Lung (tissue), 12 donors: ENCODE data around the gene SEMA6B. TPM values are rescaled to one million over a fixed set of nuclear protein-coding genes. Genes with fewer than 3 reads are reported as not detected.

Experiments
- ATAC-seq: fragments of 200-7000 bp; cut with Tn5 transposase; one replicate; pipeline ENCODE4 v1.9.1; 2020; ENCODE audit warnings: moderate number of reproducible peaks; ENCODE audit not compliant: insufficient read depth, low FRiP score
- DNase-seq, 3 donors: peaks; one replicate each; pipeline ENCODE4 v3.0.0-alpha.2; 2013 to 2017
- H3K27ac ChIP-seq, 2 donors: one replicate each; pipeline ENCODE4 v1.5.1; 2013; ENCODE audit warnings: mild to moderate bottlenecking in 2 of 2, moderate library complexity in 2 of 2, control low read depth in 1 of 2, inconsistent platforms in 1 of 2, low read depth in 1 of 2, low read length in 1 of 2
- H3K27me3 ChIP-seq, 3 donors: one replicate each; pipeline ENCODE4 v1.5.1; 2013; ENCODE audit warnings: low read length in 2 of 3; ENCODE audit not compliant: control insufficient read depth in 3 of 3, insufficient read depth in 3 of 3
- H3K36me3 ChIP-seq, 4 donors: one replicate each; pipeline ENCODE4 v1.5.1; 2013; ENCODE audit warnings: low read length in 4 of 4, mild to moderate bottlenecking in 1 of 4, moderate library complexity in 1 of 4; ENCODE audit not compliant: control insufficient read depth in 4 of 4, insufficient read depth in 4 of 4
- H3K4me1 ChIP-seq, 5 donors: one replicate each; pipeline ENCODE4 v1.5.1; 2013; ENCODE audit warnings: low read length in 5 of 5, mild to moderate bottlenecking in 2 of 5, moderate library complexity in 1 of 5; ENCODE audit not compliant: control insufficient read depth in 5 of 5, insufficient read depth in 5 of 5
- H3K4me3 ChIP-seq: one replicate; pipeline ENCODE4 v1.5.1; 2013; ENCODE audit warnings: mild to moderate bottlenecking, control low read depth, moderate library complexity
- H3K9ac ChIP-seq, 2 donors: one replicate each; pipeline ENCODE4 v1.5.1; 2013; ENCODE audit warnings: low read length in 2 of 2, control low read depth in 1 of 2; ENCODE audit not compliant: insufficient read depth in 1 of 2
- H3K9me3 ChIP-seq, 4 donors: one replicate each; pipeline ENCODE4 v1.5.1; 2013; ENCODE audit warnings: low read length in 3 of 4, mild to moderate bottlenecking in 1 of 4, moderate library complexity in 1 of 4; ENCODE audit not compliant: control insufficient read depth in 4 of 4, insufficient read depth in 3 of 4
- WGBS, 2 donors: extraction: QIAGEN DNeasy Blood & Tissue Kit; methylation state at CpG; one replicate each; pipeline ENCODE4 v1.1.7; 2013; 5-methylcytosine and 5-hydroxymethylcytosine counted together
- polyA plus RNA-seq, 2 donors: library from polyadenylated mRNA; stranded (reverse); fragments of 200-250 nt; gene quantifications; one replicate each; pipeline ENCODE4 v1.2.1, GENCODE V29; 2013
- total RNA-seq, 2 donors: library from RNA; depleted of rRNA in 1 of 2; stranded (reverse); fragments of >200 nt in 1 of 2; gene quantifications; one replicate each; pipeline ENCODE4 v1.2.1, GENCODE V29; 2014 to 2021
- TF ChIP-seq, protein P1 (sequence below): IDR thresholded peaks from 2 replicates; pipeline ENCODE4 v1.5.1; 2012; ENCODE audit warnings: mild to moderate bottlenecking; ENCODE audit errors: control extremely low read depth, extremely low read depth
- donor health status: control.
- donor health status: control.
- donor health status: Bipolar disorder and iron deficiency.
- donor health status: healthy.
- donor health status: DM: yes; HTN: yes; CAD: no.

SEMA6B gene
- total and polyA plus RNA-seq, 4 donors = 3.2 to 38.5 (median 20.1) TPM

DNA sequence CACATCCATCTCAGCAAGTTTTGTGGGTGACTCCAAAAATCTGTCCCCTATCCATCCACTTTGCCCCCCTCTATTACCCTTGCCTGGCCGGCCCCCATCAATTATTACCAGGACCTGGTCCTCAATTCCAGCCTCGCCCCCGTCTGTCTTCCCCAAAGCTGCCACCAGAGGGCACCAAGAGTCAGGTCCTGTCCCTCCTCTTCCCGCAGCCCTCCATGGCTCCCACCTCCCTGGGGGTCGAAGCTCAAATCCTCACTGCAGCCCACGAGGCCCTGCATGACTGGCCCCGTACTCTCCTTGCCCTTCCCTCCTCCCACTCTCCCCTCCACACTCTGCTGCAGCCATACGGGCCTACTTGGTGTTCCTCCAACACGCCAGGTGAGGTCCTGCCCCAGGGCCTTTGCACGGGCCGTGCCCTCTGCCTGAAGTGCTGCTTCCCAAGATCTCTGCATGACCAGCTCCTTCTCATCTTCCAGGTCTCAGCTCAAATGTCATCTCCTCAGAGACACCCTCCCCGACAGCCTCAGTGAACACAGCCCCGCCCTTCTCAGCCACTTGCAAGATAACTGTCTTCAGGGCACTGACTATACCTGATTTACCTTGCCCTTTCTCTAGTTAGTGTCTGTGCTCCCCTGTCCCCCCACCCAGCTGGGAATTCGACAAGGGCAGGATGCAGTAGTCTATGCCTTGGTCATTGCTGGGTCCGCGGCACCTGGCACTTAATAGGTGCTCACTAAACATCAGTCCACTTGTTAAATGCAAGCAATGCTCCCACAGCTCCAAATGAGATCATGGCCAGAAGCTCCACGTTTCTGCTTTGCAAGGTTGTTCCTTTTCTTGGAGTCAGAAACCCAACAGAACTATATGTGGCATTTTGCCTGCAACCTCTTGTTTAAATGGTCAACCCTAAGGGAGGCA lies 16.8 kb upstream of the SEMA6B start:
- no peaks in the 10 kb centered on the region for H3K36me3 ChIP-seq
- ATAC-seq (no peak), DNase-seq (peak in 1 of 3 donors; percentile 57)
- 57 to 59% methylated on average over 17 of the region's 17 CpGs for WGBS, 2 donors
- H3K9ac ChIP-seq = no peak overlapping the region
- H3K9me3 ChIP-seq = peaks cover 0 to 2% (median 0%) of the 10 kb centered on the region in 4 donors
- H3K4me3 ChIP-seq = no peak overlapping the region
- peaks cover 0 to 3% (median 0%) of the 10 kb centered on the region in 5 donors for H3K4me1 ChIP-seq
- H3K27me3 ChIP-seq = peaks cover 3 to 26% (median 21%) of the 10 kb centered on the region in 3 donors
- TF ChIP-seq, protein P1, sequence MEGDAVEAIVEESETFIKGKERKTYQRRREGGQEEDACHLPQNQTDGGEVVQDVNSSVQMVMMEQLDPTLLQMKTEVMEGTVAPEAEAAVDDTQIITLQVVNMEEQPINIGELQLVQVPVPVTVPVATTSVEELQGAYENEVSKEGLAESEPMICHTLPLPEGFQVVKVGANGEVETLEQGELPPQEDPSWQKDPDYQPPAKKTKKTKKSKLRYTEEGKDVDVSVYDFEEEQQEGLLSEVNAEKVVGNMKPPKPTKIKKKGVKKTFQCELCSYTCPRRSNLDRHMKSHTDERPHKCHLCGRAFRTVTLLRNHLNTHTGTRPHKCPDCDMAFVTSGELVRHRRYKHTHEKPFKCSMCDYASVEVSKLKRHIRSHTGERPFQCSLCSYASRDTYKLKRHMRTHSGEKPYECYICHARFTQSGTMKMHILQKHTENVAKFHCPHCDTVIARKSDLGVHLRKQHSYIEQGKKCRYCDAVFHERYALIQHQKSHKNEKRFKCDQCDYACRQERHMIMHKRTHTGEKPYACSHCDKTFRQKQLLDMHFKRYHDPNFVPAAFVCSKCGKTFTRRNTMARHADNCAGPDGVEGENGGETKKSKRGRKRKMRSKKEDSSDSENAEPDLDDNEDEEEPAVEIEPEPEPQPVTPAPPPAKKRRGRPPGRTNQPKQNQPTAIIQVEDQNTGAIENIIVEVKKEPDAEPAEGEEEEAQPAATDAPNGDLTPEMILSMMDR = peak; percentile 29
- H3K27ac ChIP-seq = peak overlapping the region in 1 of 2 donors; percentile 58

DNA sequence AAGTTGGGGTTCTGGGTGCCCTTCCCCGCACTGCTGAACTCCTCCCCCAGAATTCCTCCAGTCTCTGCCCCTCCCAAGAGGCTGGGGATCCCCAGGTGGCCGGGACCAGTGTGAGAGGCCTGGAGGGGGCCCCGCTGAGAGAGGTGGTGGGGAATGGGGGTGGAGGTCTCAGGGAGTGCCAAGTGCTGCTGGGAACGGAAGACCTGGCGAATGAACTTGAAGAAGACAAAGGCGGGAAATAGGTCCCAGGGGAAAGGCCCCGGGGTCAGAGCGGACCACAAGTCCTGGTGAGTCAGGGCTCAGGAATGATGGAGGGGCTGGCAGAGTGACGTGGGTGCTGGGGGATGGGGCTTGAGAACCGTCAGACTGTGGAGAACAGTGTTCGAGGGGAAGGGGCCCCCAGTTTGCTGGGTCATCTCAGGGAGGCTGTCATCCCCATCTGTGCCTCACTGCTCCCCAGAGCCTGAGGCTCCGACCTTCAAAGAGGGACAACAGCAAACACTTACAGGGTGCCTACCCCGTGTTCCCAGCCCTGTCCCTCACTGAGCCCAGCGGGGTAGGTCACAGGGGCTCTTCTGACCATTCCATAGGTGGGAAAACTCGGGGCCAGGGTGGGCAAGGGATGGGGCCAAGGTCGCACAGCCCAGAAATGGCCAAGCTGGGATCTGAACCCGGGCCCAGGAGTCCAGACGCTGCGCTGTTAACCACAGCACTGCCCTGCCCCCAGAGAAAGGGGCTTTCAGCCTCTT lies 16.0 kb upstream of the SEMA6B start:
- Histone ChIP-seq H3K9ac (no peak overlapping the region), H3K4me1 (peaks cover 0 to 3% (median 0%) of the 10 kb centered on the region in 5 donors), H3K4me3 (no peak overlapping the region), H3K27me3 (peaks cover 3 to 25% (median 21%) of the 10 kb centered on the region in 3 donors), H3K27ac (peak overlapping the region; percentile 49 to 72), H3K36me3 (no peaks in the 10 kb centered on the region), H3K9me3 (peaks cover 0 to 2% (median 0%) of the 10 kb centered on the region in 4 donors)
- DNase-seq = peak; percentile 40 to 69 (median 53)
- WGBS, 2 donors = 27 to 28% methylated on average over 19 of the region's 19 CpGs
- ATAC-seq = no peak
- TF ChIP-seq, protein P1 = no peak

DNA sequence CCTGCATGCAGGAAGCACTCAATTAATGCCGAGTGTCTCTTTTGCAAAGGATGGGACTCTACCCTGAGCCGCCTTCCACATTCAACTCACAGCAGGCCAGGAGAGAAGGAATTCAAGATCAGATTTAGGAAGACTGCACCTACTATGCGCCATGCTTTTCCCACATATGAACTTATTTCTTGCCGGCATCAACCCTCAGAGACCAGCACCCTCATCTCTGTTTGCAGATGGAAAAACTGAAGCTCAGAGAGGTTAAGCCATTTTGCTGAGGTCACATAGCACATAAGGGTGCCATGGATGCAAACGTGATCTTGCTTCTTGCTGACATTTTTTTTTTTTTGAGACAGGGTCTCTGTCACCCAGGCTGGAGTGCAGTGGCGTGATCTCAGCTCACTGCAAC lies 14.2 kb upstream of the SEMA6B start:
- H3K27me3 ChIP-seq = peaks cover 3 to 8% (median 5%) of the 10 kb centered on the region in 3 donors
- H3K9ac ChIP-seq = no peak overlapping the region
- no peak overlapping the region for H3K27ac ChIP-seq
- H3K4me1 ChIP-seq = peaks cover 0 to 3% (median 0%) of the 10 kb centered on the region in 5 donors
- 75 to 83% methylated on average over 6 of the region's 6 CpGs for WGBS, 2 donors
- ATAC-seq (no peak), DNase-seq (no peak)
- H3K4me3 ChIP-seq = no peak overlapping the region
- H3K36me3 ChIP-seq = no peaks in the 10 kb centered on the region
- TF ChIP-seq, protein P1 = no peak
- peaks cover 0 to 2% (median 0%) of the 10 kb centered on the region in 4 donors for H3K9me3 ChIP-seq
